ENCODE data around the gene LARGE1. TPM values are rescaled to one million over a fixed set of nuclear protein-coding genes. Genes with fewer than 3 reads are reported as not detected.
A peak's percentile ranks its signal among the peaks of the same experiment; 100 is the strongest.

LARGE1 gene
- total and polyA plus RNA-seq, 2 of the 13 experiments (the other 11 are each of a cell fraction or from before 2014, with no cell fraction given) = 8.4 to 11.0 TPM

DNA sequence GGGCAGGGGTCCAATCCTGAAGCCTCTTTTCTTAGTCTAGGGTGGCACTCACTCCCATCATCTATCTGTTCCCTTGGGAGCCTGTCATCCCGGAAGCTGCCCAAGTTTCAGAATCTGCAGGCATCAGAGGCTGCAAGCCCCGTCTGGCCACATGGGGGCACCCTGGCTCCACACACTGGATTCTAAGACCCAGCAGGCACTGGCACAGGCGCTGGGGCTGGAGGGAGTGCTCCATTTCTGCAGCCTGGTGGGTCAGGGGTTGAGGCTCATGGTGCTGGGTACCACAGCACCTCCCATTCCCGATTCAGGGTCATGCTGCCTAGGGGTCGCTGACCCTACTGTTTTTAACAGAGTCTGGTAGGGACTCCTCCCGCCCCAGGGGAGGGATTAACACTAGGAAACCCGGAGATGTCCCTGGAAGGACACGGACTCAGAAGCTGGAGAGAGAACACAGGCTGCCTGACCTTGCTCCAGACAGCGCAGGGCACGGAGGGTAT lies 618.2 kb downstream of the LARGE1 start (continued):
- TF ChIP-seq ZSCAN21 (CRISPR knock-in tag; IDR thresholded peaks at IDR 0.05; ENCODE audit: borderline replicate concordance) (no peak; the same call in 1 of the 2 replicates), ZNF644 (CRISPR knock-in tag; IDR thresholded peaks at IDR 0.05; ENCODE audit: low read depth) (no peak), ZNF619 (CRISPR knock-in tag; IDR thresholded peaks at IDR 0.05) (0 out of 2 replicates have a peak, but pooled peaks have one; percentile 38), HIVEP1 (CRISPR knock-in tag; IDR thresholded peaks at IDR 0.05) (0 out of 2 replicates have a peak, but pooled peaks have one; percentile 40), ZFP41 (CRISPR knock-in tag; IDR thresholded peaks at IDR 0.05; ENCODE audit: borderline replicate concordance) (no peak), ZNF383 (CRISPR knock-in tag; IDR thresholded peaks at IDR 0.05; ENCODE audit: borderline replicate concordance) (no peak), GZF1 (CRISPR knock-in tag; IDR thresholded peaks at IDR 0.05) (no peak), AGO1 (IDR thresholded peaks at IDR 0.05; ENCODE audit: low read depth, low read length, poor library complexity, severe bottlenecking) (no peak), ZNF232 (CRISPR knock-in tag; IDR thresholded peaks at IDR 0.05; ENCODE audit: borderline replicate concordance) (no peak), FOXC1 (CRISPR knock-in tag; IDR thresholded peaks at IDR 0.05; ENCODE audit: borderline replicate concordance) (0 out of 2 replicates have a peak, but pooled peaks have one; percentile 29), ZNF510 (CRISPR knock-in tag; IDR thresholded peaks at IDR 0.05; ENCODE audit: low read depth) (no peak)
- TF ChIP-seq, protein P1, sequence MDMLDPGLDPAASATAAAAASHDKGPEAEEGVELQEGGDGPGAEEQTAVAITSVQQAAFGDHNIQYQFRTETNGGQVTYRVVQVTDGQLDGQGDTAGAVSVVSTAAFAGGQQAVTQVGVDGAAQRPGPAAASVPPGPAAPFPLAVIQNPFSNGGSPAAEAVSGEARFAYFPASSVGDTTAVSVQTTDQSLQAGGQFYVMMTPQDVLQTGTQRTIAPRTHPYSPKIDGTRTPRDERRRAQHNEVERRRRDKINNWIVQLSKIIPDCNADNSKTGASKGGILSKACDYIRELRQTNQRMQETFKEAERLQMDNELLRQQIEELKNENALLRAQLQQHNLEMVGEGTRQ (IDR thresholded peaks at IDR 0.05; ENCODE audit: low read depth, low read length) = no peak
- TF ChIP-seq, protein P1 (CRISPR knock-in tag; IDR thresholded peaks at IDR 0.05; ENCODE audit: borderline replicate concordance) = no peak
- TF ChIP-seq, protein P2, sequence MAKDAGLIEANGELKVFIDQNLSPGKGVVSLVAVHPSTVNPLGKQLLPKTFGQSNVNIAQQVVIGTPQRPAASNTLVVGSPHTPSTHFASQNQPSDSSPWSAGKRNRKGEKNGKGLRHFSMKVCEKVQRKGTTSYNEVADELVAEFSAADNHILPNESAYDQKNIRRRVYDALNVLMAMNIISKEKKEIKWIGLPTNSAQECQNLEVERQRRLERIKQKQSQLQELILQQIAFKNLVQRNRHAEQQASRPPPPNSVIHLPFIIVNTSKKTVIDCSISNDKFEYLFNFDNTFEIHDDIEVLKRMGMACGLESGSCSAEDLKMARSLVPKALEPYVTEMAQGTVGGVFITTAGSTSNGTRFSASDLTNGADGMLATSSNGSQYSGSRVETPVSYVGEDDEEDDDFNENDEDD (CRISPR knock-in tag; IDR thresholded peaks at IDR 0.05; ENCODE audit: borderline replicate concordance) = no peak
- TF ChIP-seq, protein P3, sequence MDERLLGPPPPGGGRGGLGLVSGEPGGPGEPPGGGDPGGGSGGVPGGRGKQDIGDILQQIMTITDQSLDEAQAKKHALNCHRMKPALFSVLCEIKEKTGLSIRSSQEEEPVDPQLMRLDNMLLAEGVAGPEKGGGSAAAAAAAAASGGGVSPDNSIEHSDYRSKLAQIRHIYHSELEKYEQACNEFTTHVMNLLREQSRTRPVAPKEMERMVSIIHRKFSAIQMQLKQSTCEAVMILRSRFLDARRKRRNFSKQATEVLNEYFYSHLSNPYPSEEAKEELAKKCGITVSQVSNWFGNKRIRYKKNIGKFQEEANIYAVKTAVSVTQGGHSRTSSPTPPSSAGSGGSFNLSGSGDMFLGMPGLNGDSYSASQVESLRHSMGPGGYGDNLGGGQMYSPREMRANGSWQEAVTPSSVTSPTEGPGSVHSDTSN (CRISPR knock-in tag; IDR thresholded peaks at IDR 0.05) = no peak
- TF ChIP-seq, protein P4, sequence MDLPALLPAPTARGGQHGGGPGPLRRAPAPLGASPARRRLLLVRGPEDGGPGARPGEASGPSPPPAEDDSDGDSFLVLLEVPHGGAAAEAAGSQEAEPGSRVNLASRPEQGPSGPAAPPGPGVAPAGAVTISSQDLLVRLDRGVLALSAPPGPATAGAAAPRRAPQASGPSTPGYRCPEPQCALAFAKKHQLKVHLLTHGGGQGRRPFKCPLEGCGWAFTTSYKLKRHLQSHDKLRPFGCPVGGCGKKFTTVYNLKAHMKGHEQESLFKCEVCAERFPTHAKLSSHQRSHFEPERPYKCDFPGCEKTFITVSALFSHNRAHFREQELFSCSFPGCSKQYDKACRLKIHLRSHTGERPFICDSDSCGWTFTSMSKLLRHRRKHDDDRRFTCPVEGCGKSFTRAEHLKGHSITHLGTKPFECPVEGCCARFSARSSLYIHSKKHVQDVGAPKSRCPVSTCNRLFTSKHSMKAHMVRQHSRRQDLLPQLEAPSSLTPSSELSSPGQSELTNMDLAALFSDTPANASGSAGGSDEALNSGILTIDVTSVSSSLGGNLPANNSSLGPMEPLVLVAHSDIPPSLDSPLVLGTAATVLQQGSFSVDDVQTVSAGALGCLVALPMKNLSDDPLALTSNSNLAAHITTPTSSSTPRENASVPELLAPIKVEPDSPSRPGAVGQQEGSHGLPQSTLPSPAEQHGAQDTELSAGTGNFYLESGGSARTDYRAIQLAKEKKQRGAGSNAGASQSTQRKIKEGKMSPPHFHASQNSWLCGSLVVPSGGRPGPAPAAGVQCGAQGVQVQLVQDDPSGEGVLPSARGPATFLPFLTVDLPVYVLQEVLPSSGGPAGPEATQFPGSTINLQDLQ (CRISPR knock-in tag; IDR thresholded peaks at IDR 0.05) = no peak
- TF ChIP-seq, protein P5, sequence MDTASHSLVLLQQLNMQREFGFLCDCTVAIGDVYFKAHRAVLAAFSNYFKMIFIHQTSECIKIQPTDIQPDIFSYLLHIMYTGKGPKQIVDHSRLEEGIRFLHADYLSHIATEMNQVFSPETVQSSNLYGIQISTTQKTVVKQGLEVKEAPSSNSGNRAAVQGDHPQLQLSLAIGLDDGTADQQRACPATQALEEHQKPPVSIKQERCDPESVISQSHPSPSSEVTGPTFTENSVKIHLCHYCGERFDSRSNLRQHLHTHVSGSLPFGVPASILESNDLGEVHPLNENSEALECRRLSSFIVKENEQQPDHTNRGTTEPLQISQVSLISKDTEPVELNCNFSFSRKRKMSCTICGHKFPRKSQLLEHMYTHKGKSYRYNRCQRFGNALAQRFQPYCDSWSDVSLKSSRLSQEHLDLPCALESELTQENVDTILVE (CRISPR knock-in tag; IDR thresholded peaks at IDR 0.05) = 0 out of 2 replicates have a peak, but pooled peaks have one; percentile 51
